ENCODE results near the gene RBFOX2. TPM values are rescaled to one million over a fixed set of nuclear protein-coding genes. Genes with fewer than 3 reads are reported as not detected.

The RBFOX2 gene
- total and polyA plus RNA-seq, 3 donors from 2014 or later, result 53.4 to 85.2 (median 63.9) TPM

DNA sequence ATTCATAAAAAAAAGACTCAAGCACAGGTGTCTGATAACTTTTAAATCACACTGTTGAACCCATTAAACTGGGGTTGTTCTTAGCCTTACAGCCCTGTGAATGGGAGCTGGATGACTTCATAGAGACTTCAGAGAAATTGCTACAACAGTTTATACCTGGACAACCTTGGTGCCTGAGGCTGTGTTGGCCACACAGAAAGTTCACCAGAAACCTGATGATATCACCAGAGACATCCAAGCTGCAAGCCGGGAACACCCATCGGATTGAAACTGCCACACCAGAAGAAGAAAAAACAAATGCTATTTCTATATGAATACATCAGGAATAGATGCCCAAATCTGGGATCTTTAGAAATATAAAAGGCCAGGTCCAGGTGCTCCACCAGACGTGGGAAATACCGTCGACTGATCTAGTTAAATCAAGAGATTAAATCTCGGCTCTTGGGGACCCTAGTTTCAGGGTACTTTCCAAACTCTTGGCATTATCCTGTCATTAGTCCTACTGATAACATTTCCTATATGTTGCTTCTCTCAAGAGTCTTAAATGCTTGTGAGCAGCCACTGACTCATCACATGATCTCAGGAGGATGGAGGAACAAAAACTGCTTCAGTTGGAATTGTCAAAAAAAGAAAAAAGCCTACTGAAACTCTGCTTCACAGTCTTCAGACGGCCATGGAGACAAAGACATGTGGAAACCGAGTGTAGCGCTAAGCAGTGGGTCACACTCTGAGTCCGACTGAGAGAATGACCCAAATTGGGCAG is 339.5 kb downstream of the RBFOX2 start:
- intact Hi-C loops (cut with DNase I; ENCODE audit: low total_unique reads), result no loop called here
- 90 to 91% methylated on average over 10 of the region's 10 CpGs for WGBS, 2 donors
- H3K9me3 ChIP-seq, result no peaks in the 10 kb centered on the region
- no peaks in the 10 kb centered on the region for H3K36me3 ChIP-seq (ENCODE audit: low read depth, missing control alignments)
- H3K27ac ChIP-seq, result no peak overlapping the region
- no peaks in the 10 kb centered on the region for H3K4me1 ChIP-seq
- DNase-seq, result no peak
- H3K4me3 ChIP-seq, result no peak overlapping the region
- TF ChIP-seq, protein P1, sequence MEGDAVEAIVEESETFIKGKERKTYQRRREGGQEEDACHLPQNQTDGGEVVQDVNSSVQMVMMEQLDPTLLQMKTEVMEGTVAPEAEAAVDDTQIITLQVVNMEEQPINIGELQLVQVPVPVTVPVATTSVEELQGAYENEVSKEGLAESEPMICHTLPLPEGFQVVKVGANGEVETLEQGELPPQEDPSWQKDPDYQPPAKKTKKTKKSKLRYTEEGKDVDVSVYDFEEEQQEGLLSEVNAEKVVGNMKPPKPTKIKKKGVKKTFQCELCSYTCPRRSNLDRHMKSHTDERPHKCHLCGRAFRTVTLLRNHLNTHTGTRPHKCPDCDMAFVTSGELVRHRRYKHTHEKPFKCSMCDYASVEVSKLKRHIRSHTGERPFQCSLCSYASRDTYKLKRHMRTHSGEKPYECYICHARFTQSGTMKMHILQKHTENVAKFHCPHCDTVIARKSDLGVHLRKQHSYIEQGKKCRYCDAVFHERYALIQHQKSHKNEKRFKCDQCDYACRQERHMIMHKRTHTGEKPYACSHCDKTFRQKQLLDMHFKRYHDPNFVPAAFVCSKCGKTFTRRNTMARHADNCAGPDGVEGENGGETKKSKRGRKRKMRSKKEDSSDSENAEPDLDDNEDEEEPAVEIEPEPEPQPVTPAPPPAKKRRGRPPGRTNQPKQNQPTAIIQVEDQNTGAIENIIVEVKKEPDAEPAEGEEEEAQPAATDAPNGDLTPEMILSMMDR (IDR thresholded peaks at IDR 0.05), result no peak
- TF ChIP-seq POLR2A (IDR thresholded peaks at IDR 0.05), result no peak
- H3K27me3 ChIP-seq, result no peaks in the 10 kb centered on the region

Other genes with a start within 250 kb of the RBFOX2 start
- gene APOL3, start 131.9 kb upstream of the RBFOX2 start, total RNA-seq, result 10 to 100 TPM; 10.6 to 13.6 TPM
- 20.9 TPM for gene APOL3, start 131.9 kb upstream of the RBFOX2 start, polyA plus RNA-seq (ENCODE audit: insufficient read depth, low read depth, low replicate concordance)
- 1 to 10 TPM in 1 of 2 donors, under 1 TPM in 1; 0.55 to 4.3 TPM for gene APOL4, start 173.0 kb upstream of the RBFOX2 start, total RNA-seq
- 4.3 TPM for gene APOL4, start 173.0 kb upstream of the RBFOX2 start, polyA plus RNA-seq (ENCODE audit: insufficient read depth, low read depth, low replicate concordance)
- gene APOL2, start 210.7 kb upstream of the RBFOX2 start, total RNA-seq, result 10 to 100 TPM; 19.5 to 34.5 TPM
- 16.6 TPM for gene APOL2, start 210.7 kb upstream of the RBFOX2 start, polyA plus RNA-seq (ENCODE audit: insufficient read depth, low read depth, low replicate concordance)
- 1 to 10 TPM; 5.0 to 9.4 TPM for gene APOL1, start 224.3 kb upstream of the RBFOX2 start, total RNA-seq
- gene APOL1, start 224.3 kb upstream of the RBFOX2 start, polyA plus RNA-seq (ENCODE audit: insufficient read depth, low read depth, low replicate concordance), result 24.4 TPM